OCI-LY3 (cell line): Measurements from ENCODE around the gene MOB1B.
"Not testable (repeated sequence)": the region's sequence is repeated elsewhere in the genome, so short reads cannot be mapped to it uniquely, and the experiment has no call there.

Source experiments
- H2AFZ ChIP-seq: fragments of 200-600, 300-600 bp; shearing (Covaris generic); 2 replicates; pipeline ENCODE4 v1.6.0; 2014; ENCODE audit warnings: antibody characterized with exemption, low read depth, low read length
- H3K27ac ChIP-seq: fragments of 200-600, 300-600 bp; sonication (generic); 2 replicates; pipeline ENCODE4 v1.5.1; 2014; ENCODE audit warnings: mild to moderate bottlenecking, low read length, moderate library complexity, mixed read lengths
- H3K27me3 ChIP-seq: fragments of 200-600, 300-600 bp; sonication (generic); 2 replicates; pipeline ENCODE4 v1.6.1; 2014; ENCODE audit warnings: low read depth, low read length, mixed read lengths
- H3K36me3 ChIP-seq: fragments of 200-600, 300-600 bp; sonication (generic); replicated peaks from 2 replicates; pipeline ENCODE3; 2014; ENCODE audit warnings: low read depth, low read length, mixed read lengths
- H3K4me1 ChIP-seq: fragments of 300-600, 200-600 bp; sonication (generic); 2 replicates; pipeline ENCODE4 v1.6.1; 2014; ENCODE audit warnings: low read length, mixed read lengths
- H3K4me2 ChIP-seq: fragments of 200-600, 300-600 bp; sonication (generic); 2 replicates; pipeline ENCODE4 v1.6.1; 2014; ENCODE audit warnings: low read length, mixed read lengths
- H3K4me3 ChIP-seq: fragments of 300-600, 200-600 bp; sonication (generic); 2 replicates; pipeline ENCODE4 v1.5.1; 2014; ENCODE audit warnings: antibody characterized with exemption, mild to moderate bottlenecking, low read length, moderate library complexity
- H3K79me2 ChIP-seq: fragments of 300-600, 200-600 bp; shearing (Covaris generic); 2 replicates; pipeline ENCODE4 v1.6.1; 2014; ENCODE audit warnings: mild to moderate bottlenecking, low read length, mixed read lengths
- H3K9ac ChIP-seq: fragments of 300-600, 200-600 bp; shearing (Covaris generic); 2 replicates; pipeline ENCODE4 v1.6.0; 2014; ENCODE audit warnings: mild to moderate bottlenecking, low read length, moderate library complexity
- H3K9me3 ChIP-seq: fragments of 200-600, 300-600 bp; shearing (Covaris generic); 2 replicates; pipeline ENCODE4 v1.6.1; 2014; ENCODE audit warnings: low read length, mixed read lengths; ENCODE audit not compliant: insufficient read depth
- H4K20me1 ChIP-seq: fragments of 200-600, 300-600 bp; sonication (generic); 2 replicates; pipeline ENCODE4 v1.6.1; 2016; ENCODE audit warnings: low read length, mixed read lengths; ENCODE audit not compliant: insufficient read depth
- CTCF ChIP-seq: fragments of 200-600, 300-600 bp; sonication (generic); IDR thresholded peaks from 2 replicates; pipeline ENCODE4 v1.5.1; 2014; ENCODE audit warnings: antibody characterized with exemption, low read length, low read depth
- EZH2phosphoT487 ChIP-seq: fragments of 200-600 bp; shearing (Covaris generic); IDR thresholded peaks from 2 replicates; pipeline ENCODE4 v1.6.1; 2018; ENCODE audit warnings: antibody characterized with exemption, mixed run types, low read depth

Gene MOB1B

DNA sequence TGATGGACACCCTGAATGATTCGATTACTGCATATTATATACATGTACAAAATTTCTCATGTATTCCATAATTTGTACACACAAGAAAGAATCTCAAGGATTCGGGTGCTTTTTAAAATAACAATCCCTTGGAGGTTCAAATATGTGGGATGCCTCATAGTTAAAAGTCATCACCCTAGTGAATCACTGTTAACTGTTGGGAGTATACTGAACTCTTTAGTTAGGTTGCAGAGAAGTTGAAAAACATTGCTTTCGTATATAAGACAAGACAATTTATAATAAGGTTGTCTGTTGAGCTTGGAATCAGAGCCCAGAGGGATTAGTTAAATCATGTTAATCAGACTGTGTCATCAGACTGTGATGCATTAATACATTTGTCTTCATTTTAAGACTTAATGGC is 106.9 kb downstream of the MOB1B start:
- Histone ChIP-seq H3K4me2 (no peak overlapping the region), H3K27me3 (no peaks in the 10 kb centered on the region), H3K9ac (no peak overlapping the region), H2AFZ (no peak overlapping the region), H3K79me2 (peaks cover 75% of the 10 kb centered on the region), H3K36me3 (peaks cover 3% of the 10 kb centered on the region), H3K27ac (no peak overlapping the region), H4K20me1 (peaks cover 26% of the 10 kb centered on the region), H3K9me3 (no peaks in the 10 kb centered on the region), H3K4me1 (peaks cover 34% of the 10 kb centered on the region), H3K4me3 (no peak overlapping the region)
- TF ChIP-seq EZH2phosphoT487 (no peak), CTCF (no peak)

- no peak overlapping the region for H3K4me2 ChIP-seq
- no peak overlapping the region for H3K27ac ChIP-seq
- H2AFZ ChIP-seq = no peak overlapping the region
- H4K20me1 ChIP-seq = peaks cover 21% of the 10 kb centered on the region
- H3K9ac ChIP-seq = no peak overlapping the region
- no peak overlapping the region for H3K4me3 ChIP-seq
- H3K79me2 ChIP-seq = peaks cover 66% of the 10 kb centered on the region
- H3K36me3 ChIP-seq = peaks cover 3% of the 10 kb centered on the region
- H3K27me3 ChIP-seq = no peaks in the 10 kb centered on the region
- H3K9me3 ChIP-seq = no peaks in the 10 kb centered on the region
- peaks cover 25% of the 10 kb centered on the region for H3K4me1 ChIP-seq
- TF ChIP-seq EZH2phosphoT487 (no peak), CTCF (peak; percentile 75)
Observed at GRCh38 chr4:71009890-71010588, 107.9 kb downstream of the MOB1B start.

GRCh38 chr4:71011451-71011850 is 109.3 kb downstream of the MOB1B start:
- H3K27ac ChIP-seq = no peak overlapping the region
- H3K4me3 ChIP-seq = no peak overlapping the region
- no peaks in the 10 kb centered on the region for H3K27me3 ChIP-seq
- peaks cover 56% of the 10 kb centered on the region for H3K79me2 ChIP-seq
- no peak overlapping the region for H2AFZ ChIP-seq
- H3K4me2 ChIP-seq = no peak overlapping the region
- H3K9ac ChIP-seq = no peak overlapping the region
- H3K9me3 ChIP-seq = no peaks in the 10 kb centered on the region
- H3K4me1 ChIP-seq = peaks cover 15% of the 10 kb centered on the region
- TF ChIP-seq CTCF = no peak
- TF ChIP-seq EZH2phosphoT487 = no peak
- peaks cover 20% of the 10 kb centered on the region for H4K20me1 ChIP-seq
- H3K36me3 ChIP-seq = peaks cover 3% of the 10 kb centered on the region

GRCh38 chr4:71017391-71017790 is 115.2 kb downstream of the MOB1B start:
- not testable (repeated sequence) for H3K9me3 ChIP-seq, H4K20me1 ChIP-seq, H3K27ac ChIP-seq, H3K4me3 ChIP-seq, H3K4me1 ChIP-seq, H3K4me2 ChIP-seq, H2AFZ ChIP-seq, H3K27me3 ChIP-seq, H3K36me3 ChIP-seq, H3K9ac ChIP-seq
- peaks cover 37% of the 10 kb centered on the region for H3K79me2 ChIP-seq
